ENCODE measurements around the gene CHMP2B.
"Not testable (repeated sequence)": the region's sequence is repeated elsewhere in the genome, so short reads cannot be mapped to it uniquely, and the experiment has no call there.

The CHMP2B gene

DNA sequence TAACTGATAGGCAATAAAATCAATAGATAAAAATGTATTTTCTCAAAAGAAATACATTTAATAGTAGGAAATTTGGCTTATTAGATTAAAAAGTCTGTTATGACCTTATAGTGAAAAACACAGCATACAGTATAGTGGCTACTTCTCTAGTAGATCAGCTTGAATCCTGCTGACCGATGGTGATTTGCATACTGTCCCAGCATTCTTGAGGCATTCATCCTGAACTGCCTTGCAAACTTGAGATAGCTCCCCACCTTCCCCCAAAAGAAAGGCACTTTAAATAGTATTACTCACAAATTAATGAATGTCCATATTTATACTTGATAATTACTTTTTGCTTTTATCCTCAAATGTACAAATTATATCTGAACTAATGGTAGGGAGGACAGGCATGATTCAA lies 6.7 kb downstream of the CHMP2B start:
- DNase-seq (ENCODE audit: low spot score), result no peak

DNA sequence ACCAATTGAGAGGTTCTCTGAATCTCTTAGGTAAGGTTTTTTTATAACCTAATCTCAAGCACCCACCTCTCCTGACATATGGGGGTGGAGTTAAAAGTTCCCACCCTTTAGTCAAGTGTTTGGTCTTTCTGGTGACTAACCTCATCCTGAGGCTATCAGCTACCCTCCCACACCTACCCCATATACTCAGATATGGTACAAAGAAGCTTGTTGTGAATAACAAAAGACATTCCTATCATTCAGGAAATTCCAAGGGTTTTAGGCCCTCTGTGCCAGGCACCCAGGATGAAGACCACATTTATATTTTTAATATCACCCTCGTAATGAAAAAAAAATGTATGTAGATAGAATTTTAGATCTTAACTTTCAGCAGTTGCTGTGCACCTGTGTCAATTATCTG lies 9.0 kb downstream of the CHMP2B start:
- DNase-seq (ENCODE audit: low spot score), result no peak

DNA sequence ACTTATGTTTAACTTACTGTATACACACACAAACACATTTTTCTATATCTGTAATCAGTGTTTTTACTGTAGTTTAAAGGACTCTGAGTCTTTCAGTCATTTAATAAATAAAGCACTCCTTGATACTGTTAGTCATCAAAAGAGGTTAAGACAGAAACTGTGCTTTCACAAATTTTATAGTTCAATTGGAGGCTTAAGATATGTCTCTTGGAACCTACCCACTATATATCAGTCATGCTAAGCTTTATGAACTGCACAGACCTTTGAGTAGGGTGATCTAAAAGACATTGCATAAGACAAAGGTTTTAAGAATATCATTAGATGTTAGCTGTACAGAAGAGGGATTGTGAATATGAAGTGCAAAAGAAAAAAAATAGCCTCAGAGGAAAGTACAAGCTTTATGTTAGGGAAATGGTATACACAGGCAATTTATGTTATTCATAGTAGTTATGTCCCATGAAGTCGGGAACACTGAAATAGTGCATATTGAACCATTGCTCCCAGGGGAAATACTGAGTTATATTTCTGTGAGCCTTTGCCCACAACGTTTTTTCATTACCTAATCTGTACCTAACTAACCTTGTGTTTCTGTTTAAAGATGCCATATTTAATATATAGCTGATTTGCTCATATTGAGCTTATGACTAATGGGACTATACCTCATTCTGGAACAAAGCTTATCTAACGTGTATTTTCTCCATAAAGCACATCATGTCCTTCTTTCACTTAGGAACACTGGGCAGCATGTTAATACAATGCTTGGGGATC lies 19.7 kb downstream of the CHMP2B start:
- no peak for DNase-seq (ENCODE audit: low spot score)

DNA sequence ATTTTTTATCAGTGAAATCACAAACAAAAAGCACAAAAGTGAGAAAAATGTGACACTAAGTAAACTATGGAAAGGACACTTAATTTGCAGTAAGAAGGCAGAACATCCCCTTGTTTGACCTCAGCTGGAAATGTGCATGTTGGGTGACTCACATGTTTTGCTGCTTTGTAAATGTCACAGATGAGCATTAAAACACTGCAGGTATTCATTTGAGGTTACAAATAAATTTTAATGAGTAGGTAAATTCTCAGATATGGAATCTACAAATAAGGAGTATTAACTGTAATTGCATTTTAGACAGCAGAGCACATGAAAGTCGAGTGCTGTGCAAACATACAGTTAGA lies 20.3 kb downstream of the CHMP2B start:
- DNase-seq (ENCODE audit: low spot score), result no peak

DNA sequence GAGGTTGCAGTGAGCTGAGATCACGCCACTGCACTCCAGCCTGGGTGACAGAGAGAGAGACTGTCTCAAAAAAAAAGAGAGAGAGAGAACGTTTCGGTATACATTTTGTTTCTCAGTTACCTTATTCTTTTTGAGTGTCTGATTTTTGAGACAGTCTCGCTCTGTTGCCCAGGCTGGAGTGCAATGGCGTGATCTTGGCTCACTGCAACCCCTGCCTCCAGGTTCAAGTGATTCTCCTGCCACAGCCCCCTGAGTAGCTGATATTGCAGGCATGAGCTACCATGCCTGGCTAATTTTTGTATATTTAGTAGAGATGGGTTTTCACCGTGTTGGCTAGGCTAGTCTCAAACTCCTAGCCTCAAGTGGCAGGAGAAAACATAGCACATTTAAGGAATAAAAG lies 21.1 kb downstream of the CHMP2B start:
- not testable (repeated sequence) for DNase-seq (ENCODE audit: low spot score)

DNA sequence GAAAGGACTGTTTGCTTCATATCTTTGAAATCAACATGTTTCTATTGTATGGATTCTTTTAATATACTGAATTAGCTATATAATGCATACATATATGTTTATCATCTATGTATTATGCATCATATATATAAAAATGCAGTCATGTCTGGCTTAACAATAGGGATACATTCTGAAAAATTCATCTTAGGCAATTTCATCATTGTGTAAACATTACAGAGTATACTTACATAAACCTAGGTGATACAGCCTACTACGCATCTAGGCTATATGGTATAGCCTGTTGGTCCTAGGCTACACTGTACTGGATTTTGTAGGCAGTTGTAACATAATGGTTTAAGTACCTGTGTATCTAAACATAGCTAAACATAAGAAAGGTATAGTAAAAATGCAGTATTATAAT lies 21.7 kb downstream of the CHMP2B start:
- DNase-seq (ENCODE audit: low spot score), result no peak

DNA sequence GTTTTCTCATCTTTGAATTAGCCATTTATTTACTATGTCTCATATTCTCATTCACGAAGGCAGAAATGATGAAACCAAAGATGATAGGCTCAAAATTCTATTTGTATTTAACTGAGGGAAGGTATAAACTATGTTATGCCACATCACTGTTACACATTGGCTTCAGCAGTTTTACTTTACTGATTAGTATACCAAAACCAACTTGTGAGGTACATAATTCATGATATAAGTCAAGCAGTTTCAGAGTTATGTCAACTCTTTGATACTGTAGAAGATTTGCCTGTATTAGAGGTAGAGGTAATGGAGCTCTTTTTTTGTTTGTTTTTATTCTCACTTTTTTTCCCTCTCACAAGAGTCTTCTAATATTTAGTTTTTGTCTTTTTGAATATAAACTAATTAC lies 22.9 kb downstream of the CHMP2B start:
- DNase-seq (ENCODE audit: low spot score), result no peak

DNA sequence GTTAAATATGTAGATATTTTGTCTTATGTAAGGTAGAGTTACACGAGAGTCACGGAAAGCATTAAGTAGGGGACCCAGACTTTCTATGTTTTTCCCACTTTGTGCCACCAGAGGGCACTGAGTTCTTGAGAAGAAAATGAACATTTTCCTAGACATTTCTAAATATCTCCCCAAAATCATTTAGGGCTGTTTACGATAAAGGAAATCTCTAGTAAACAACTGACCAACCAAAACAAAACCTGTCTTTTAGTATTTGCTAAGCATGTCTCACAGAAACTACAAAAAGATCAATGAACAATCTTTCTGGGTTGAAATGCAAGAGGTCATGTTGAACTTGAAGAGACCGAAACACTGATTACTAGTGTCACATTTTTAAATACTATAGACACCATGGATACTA lies 33.2 kb downstream of the CHMP2B start:
- DNase-seq (ENCODE audit: low spot score), result peak; percentile 43

DNA sequence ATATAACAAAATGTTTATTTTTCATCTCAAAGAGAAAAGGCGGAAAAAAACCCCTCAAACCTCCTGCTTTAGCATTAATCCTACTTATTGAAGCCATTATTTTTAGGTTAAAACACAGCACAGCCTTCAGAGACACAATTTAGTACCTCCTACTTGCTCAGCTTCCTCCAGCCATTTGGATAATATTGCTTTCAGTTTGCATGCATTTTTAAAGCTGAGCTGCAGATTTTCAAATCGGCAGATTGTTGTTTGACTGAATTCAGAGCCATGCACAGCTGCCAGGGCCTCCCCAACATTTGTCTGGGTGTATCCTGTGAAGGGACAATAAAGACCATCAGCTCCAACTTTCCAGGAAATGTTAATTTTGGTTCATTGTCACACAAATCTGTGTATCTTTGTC lies 34.8 kb downstream of the CHMP2B start:
- DNase-seq (ENCODE audit: low spot score), result no peak

DNA sequence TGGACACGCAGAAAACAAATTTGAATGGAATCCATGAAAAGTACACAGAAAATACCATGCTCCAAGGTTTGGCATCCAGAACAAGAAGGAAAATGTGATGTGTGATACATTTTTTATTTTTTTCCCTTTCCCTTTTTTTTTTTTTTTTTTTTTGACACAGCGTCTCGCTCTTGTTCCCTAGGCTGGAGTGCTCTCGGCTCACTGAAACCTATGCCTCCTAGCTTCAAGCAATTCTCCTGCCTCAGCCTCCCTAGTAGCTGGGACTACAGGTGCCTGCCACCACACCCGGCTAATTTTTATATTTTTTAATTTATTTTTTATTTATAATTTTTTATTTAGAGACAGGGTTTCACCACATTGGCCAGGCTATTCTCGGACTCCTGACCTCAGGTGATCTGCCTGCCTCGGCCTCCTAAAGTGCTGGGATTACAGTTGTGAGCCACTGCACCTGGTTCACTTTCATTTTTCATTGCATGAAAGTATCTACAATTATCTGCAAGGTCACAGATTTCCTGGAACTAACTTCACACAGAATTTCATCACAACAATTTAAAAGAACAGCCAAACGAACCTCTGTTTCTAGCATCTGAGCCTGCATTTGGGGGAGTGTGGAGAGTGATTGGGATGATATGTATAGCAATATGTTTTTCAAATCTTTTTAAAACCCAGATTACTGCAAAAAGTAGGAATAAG lies 41.0 kb downstream of the CHMP2B start:
- no peak for DNase-seq (ENCODE audit: low spot score)

DNA sequence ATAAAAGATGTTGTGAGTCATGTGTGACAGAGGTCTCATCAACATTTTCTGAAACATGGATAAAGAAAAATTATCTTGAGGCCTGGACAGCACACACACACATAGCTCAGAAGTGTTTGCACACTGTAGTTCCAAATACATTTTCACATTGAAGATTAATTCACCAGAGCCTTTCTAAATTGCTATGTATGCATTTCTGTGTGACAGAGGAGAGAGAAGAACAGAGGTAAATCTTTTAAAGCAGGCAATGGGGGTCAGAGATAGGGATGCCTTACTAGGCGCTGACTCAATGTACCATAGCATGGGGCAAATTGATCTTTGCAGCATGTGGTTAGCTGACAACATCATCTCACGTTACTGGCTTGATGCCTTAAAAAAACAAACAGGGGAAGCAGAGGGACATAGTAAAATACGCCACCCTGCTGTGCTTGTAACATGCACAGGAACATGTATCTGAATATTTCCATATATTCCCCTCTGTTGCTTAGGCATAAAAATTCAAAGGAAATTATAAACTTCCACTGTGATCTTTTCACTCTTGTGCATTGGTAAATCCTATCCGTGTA lies 41.6 kb downstream of the CHMP2B start:
- DNase-seq (ENCODE audit: low spot score), result no peak

DNA sequence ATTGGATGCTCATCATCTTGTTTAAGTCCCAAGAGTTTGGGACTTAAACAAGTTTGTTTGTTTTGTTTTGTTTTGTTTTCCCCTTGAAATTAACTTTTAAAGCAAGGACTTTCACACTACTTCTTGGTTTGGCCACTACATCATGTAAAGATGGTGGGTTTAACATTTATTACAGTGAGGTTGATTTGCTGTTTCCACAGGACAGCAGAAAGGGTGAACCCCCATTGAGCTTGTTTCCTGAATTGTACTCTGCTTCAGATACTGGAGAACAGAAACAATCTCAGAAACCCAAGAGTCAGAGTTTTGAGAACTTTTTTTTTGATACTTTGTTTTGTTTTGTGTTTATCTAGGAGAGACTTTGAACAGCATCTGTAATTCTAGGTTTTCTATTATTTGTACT lies 42.6 kb downstream of the CHMP2B start:
- DNase-seq (ENCODE audit: low spot score), result no peak

DNA sequence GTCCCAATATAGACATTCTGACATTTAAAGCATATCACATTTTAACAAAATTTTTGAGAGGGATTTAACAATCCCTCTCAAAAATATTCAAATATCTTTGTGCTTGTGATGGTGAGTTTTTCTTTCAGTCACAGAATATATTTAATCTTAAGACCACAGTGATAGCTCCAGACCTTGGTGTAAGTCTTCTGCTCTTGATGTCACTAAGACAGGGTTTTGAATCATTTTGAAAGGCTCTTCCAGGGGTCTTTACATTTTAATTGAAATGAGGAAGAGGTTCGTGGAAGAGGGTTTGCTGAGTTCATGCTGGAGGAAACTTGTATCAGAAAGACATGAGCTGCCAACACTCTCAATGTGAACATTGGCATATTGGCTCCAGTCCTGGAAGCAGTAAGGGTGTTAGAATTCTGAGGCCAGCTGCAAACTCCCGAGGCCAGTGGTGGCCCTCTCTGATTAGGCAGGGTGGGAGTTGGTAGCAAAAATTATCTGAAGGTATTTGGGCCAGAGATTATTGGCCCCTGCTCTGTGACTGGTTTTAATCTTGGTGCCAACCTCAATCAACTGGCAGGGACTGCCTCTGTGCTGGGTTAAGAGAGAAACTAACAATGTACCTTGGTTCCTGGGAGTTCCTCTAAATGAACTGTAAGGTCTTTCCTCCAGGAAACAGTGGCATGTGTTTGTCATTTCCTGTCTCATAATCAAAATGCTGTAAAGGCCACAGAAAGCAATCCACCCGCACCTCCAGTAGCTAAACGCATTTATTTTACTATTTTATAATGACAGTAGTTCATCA lies 44.0 kb downstream of the CHMP2B start:
- DNase-seq (ENCODE audit: low spot score), result no peak

DNA sequence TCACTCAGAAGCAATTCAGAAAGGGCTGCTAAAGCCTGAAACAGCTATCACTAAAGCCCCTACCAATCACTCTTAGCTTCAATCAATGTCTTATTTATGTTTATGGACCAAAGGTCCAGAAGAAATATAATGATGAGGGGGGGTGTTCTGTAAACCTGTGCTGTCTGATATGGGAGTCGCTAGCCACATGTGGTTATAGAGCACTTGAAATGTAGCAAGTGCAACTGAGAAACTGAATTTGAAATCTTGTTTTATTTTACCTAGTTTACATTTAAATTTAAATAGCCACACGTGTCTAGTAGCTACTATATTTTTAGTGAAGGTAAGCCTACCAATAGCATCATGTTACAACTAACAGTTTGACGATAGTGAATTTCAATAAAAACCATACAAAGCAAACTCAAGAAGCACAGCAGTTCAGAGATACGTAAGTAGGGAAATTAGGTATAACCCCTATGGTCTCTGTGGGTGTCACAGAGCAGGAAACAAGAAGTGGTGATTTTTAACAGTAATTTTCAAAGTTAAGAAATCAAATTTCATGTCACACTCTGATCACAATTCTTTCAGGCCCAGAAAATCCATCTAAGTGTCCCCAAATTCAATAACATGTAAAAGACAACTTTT lies 45.7 kb downstream of the CHMP2B start:
- DNase-seq (ENCODE audit: low spot score), result no peak

DNA sequence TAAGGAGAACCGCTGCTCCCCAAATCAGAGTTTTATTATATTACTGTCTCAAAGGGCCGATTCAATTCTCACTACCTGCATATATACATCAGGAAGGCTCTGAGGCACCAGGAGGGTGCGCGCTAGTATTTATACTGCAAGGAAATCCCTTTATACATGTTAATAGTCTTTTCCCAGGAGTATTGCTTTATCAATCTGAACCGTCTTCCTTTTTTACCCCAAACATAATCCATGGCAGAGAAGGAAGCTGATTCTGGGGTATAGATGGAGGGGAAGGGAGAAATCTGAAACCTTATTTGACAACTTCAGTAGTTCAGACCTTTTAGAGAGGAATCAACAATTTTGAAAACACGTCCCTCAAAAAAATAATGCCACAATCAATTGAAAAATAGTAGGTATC lies 49.4 kb downstream of the CHMP2B start, which contains the start of gene POU1F1:
POU1F1 (minus strand) TSS at position 101 of the 400 bp plus-strand sequence. CDS start 122 bp downstream, outside the sequence.
- DNase-seq (ENCODE audit: low spot score), result no peak

DNA sequence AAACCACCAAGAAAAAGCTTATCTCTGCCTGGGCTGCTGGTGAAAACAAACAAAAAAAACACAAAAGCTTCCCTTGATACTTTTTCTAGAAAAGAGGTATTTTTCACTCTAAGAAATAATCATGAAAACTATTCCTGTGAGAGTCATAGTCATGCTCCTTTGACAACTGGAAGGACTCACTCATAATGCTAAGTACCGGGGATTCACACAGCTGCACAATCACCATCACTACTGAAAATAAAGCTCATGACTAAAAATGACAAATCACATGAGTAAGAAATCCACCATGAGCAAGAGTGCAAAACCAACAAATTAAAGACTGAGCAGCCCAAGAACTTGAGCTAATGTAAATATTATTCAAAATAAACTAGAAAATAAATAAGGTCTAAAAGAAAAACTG lies 59.9 kb downstream of the CHMP2B start:
- DNase-seq (ENCODE audit: low spot score), result no peak

DNA sequence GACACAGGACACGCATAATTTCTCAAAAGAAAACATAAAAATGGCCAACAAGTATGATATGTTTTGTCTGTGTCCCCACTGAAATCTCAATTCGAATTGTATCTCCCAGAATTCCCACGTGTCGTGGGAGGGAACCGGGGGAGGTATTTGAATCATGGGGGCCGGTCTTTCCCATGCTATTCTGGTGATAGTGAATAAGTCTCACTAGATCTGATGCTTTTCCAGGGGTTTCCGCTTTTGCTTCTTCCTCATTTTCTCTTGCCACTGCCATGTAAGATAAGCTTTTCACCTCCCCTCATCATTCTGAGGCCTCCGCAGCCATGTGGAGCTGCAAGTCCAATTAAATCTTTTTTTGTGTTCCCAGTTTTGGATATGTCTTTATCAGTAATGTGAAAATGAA lies 61.3 kb downstream of the CHMP2B start:
- DNase-seq (ENCODE audit: low spot score), result no peak

DNA sequence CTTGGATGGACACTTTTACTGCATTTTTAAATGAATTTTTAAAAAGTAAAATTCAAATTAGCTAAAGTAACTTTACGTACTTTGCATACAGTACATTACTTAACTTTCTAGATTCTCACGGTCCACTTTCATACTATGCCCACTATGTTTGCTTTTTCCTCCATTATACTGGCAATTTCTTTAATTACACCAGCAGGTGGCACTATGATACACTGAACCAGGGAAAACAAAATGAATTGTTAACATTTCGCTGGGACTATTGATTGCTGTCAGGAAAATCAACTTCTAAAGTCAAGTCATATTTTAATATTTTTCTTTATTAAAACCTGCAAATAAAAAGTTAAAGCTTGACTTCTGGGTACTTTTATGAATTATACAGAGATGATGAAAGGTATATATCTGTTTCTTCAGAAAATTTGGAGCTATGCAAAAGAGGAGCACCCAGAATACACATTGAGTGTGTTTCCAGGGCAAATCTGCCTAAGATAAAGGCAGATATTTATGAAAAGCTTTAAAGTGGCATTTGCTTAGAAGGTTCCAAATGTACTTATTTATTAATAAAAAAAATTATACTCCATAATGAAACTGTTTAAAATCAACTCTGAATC lies 71.1 kb downstream of the CHMP2B start:
- DNase-seq (ENCODE audit: low spot score), result peak; percentile 41

DNA sequence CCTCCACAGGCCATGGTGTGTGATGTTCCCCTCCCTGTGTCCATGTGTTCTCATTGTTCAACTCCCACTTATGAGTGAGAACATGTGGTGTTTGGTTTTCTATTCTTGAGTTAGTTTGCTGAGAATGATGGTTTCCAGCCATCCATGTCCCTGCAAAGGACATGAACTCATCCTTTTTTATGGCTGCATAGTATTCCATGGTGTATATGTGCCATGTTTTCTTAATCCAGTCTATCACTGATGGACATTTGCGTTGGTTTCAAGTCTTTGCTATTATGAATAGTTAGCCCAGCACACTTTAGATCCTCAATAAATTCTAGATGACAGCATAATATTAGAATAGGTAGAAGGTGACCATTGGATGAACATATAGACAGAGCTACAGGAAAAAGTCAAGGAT lies 77.9 kb downstream of the CHMP2B start:
- not testable (repeated sequence) for DNase-seq (ENCODE audit: low spot score)
